ENCODE data around the gene FGGY.

DNA sequence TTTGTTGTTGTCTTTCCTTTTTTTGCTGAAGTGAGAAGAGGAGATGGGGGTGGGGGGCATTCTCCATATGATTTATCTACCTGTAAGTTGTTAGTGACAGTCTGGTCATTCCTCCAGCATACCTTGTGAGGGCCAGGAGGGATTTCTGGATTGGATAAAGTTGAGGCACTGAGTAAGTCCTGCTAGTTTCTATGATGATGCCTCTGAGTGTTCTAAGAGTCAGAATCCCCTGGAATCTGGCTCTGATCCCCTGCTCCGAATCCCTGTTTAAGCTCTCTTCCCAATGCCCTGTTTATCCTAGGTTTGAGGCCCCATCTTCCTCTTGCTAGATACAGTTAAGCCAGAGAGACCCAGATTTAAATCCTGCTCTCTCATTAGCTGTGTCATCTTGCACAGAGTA is 434.7 kb downstream of the FGGY start:
- TF ChIP-seq POLR2A (IDR thresholded peaks at IDR 0.05) (no peak), CTCF (IDR thresholded peaks at IDR 0.05 in 4 of 5, conservative IDR thresholded peaks at IDR 0.05 in 1 of 5) (no peak)
